ENCODE data around the gene IL1R1.
A peak's percentile ranks its signal among the peaks of the same experiment; 100 is the strongest.
"Not testable (repeated sequence)": the region's sequence is repeated elsewhere in the genome, so short reads cannot be mapped to it uniquely, and the experiment has no call there.

The IL1R1 gene

GRCh38 chr2:102122115-102122514 is 20.4 kb upstream of the IL1R1 start:
- H3K27ac ChIP-seq (ENCODE audit: poor library complexity, severe bottlenecking) = no peak overlapping the region
- ATAC-seq (ENCODE audit: low read depth) = peak; percentile 63; the same call in 2 of the 3 replicates
- no peaks in the 10 kb centered on the region for H3K27me3 ChIP-seq (ENCODE audit: insufficient read depth, poor library complexity, severe bottlenecking)
- DNase-seq (ENCODE audit: low spot score) = no peak
- no peaks in the 10 kb centered on the region for H3K36me3 ChIP-seq (ENCODE audit: low read depth)
- H3K4me1 ChIP-seq (ENCODE audit: insufficient read depth, poor library complexity, severe bottlenecking) = peaks cover 4% of the 10 kb centered on the region
- H3K4me3 ChIP-seq (ENCODE audit: severe bottlenecking) = no peak overlapping the region
- no peaks in the 10 kb centered on the region for H3K9me3 ChIP-seq (ENCODE audit: severe bottlenecking)
- TF ChIP-seq CTCF (IDR thresholded peaks at IDR 0.05; ENCODE audit: poor library complexity, severe bottlenecking) = no peak

- peaks cover 12% of the 10 kb centered on the region for H3K4me1 ChIP-seq (ENCODE audit: insufficient read depth, poor library complexity, severe bottlenecking)
- H3K36me3 ChIP-seq (ENCODE audit: low read depth) = no peaks in the 10 kb centered on the region
- TF ChIP-seq CTCF (IDR thresholded peaks at IDR 0.05; ENCODE audit: poor library complexity, severe bottlenecking) = no peak
- H3K27me3 ChIP-seq (ENCODE audit: insufficient read depth, poor library complexity, severe bottlenecking) = no peaks in the 10 kb centered on the region
- ATAC-seq (ENCODE audit: low read depth) (peak; percentile 21; the same call in 1 of the 3 replicates), DNase-seq (ENCODE audit: low spot score) (no peak)
- no peaks in the 10 kb centered on the region for H3K9me3 ChIP-seq (ENCODE audit: severe bottlenecking)
- no peak overlapping the region for H3K27ac ChIP-seq (ENCODE audit: poor library complexity, severe bottlenecking)
- H3K4me3 ChIP-seq (ENCODE audit: severe bottlenecking) = no peak overlapping the region
Measured at GRCh38 chr2:102122909-102123308, 19.6 kb upstream of the IL1R1 start.

GRCh38 chr2:102124421-102124820 is 18.1 kb upstream of the IL1R1 start:
- not testable (repeated sequence) for ATAC-seq (ENCODE audit: low read depth); H3K27ac ChIP-seq (ENCODE audit: poor library complexity, severe bottlenecking); DNase-seq (ENCODE audit: low spot score); H3K4me3 ChIP-seq (ENCODE audit: severe bottlenecking); H3K36me3 ChIP-seq (ENCODE audit: low read depth); H3K9me3 ChIP-seq (ENCODE audit: severe bottlenecking); H3K27me3 ChIP-seq (ENCODE audit: insufficient read depth, poor library complexity, severe bottlenecking)
- peaks cover 19% of the 10 kb centered on the region for H3K4me1 ChIP-seq (ENCODE audit: insufficient read depth, poor library complexity, severe bottlenecking)

GRCh38 chr2:102126169-102126568 is 16.4 kb upstream of the IL1R1 start:
- ATAC-seq (ENCODE audit: low read depth) (no peak), DNase-seq (ENCODE audit: low spot score) (no peak)
- Histone ChIP-seq H3K9me3 (ENCODE audit: severe bottlenecking) (no peaks in the 10 kb centered on the region), H3K27me3 (ENCODE audit: insufficient read depth, poor library complexity, severe bottlenecking) (no peaks in the 10 kb centered on the region), H3K36me3 (ENCODE audit: low read depth) (no peaks in the 10 kb centered on the region), H3K27ac (ENCODE audit: poor library complexity, severe bottlenecking) (peak overlapping the region; percentile 82), H3K4me3 (ENCODE audit: severe bottlenecking) (no peak overlapping the region), H3K4me1 (ENCODE audit: insufficient read depth, poor library complexity, severe bottlenecking) (peaks cover 19% of the 10 kb centered on the region)
- TF ChIP-seq CTCF (IDR thresholded peaks at IDR 0.05; ENCODE audit: poor library complexity, severe bottlenecking) = no peak

- Histone ChIP-seq H3K27ac (ENCODE audit: poor library complexity, severe bottlenecking) (peak overlapping the region; percentile 82), H3K36me3 (ENCODE audit: low read depth) (no peaks in the 10 kb centered on the region), H3K4me1 (ENCODE audit: insufficient read depth, poor library complexity, severe bottlenecking) (peaks cover 19% of the 10 kb centered on the region), H3K4me3 (ENCODE audit: severe bottlenecking) (no peak overlapping the region), H3K9me3 (ENCODE audit: severe bottlenecking) (no peaks in the 10 kb centered on the region), H3K27me3 (ENCODE audit: insufficient read depth, poor library complexity, severe bottlenecking) (no peaks in the 10 kb centered on the region)
- ATAC-seq (ENCODE audit: low read depth) (no peak), DNase-seq (ENCODE audit: low spot score) (no peak)
- TF ChIP-seq CTCF (IDR thresholded peaks at IDR 0.05; ENCODE audit: poor library complexity, severe bottlenecking) = no peak
Measured at GRCh38 chr2:102126660-102127059, 15.9 kb upstream of the IL1R1 start.
